Ectodermal cell (in vitro differentiated cells): ENCODE results near the gene GGT1.

Experiments
- H3K27ac ChIP-seq: 2 replicates; pipeline ENCODE4 v1.7.0; 2013; ENCODE audit warnings: mild to moderate bottlenecking, low read depth, low read length; ENCODE audit not compliant: insufficient read depth, poor library complexity, severe bottlenecking
- H3K27me3 ChIP-seq: 2 replicates; pipeline ENCODE4 v1.7.0; 2013; ENCODE audit warnings: mild to moderate bottlenecking, low read length; ENCODE audit not compliant: insufficient read depth, control insufficient read depth, poor library complexity, severe bottlenecking
- H3K36me3 ChIP-seq: one replicate; pipeline ENCODE4 v1.7.0; 2013; ENCODE audit warnings: low read length; ENCODE audit not compliant: control insufficient read depth, insufficient read depth
- H3K4me1 ChIP-seq: one replicate; pipeline ENCODE4 v1.7.0; 2013; ENCODE audit warnings: low read length; ENCODE audit not compliant: control insufficient read depth, insufficient read depth
- H3K4me3 ChIP-seq: 2 replicates; pipeline ENCODE4 v1.7.0; 2013; ENCODE audit warnings: low read depth, low read length, control low read depth; ENCODE audit not compliant: insufficient read depth
- H3K9me3 ChIP-seq: 2 replicates; pipeline ENCODE4 v1.7.0; 2013; ENCODE audit warnings: mild to moderate bottlenecking, low read length, moderate library complexity; ENCODE audit not compliant: control insufficient read depth
- WGBS, 2 experiments: methylation state at CpG; one replicate each; pipeline ENCODE4 v1.1.7; 2013; ENCODE audit warnings: missing lambda C conversion rate in 2 of 2; 5-methylcytosine and 5-hydroxymethylcytosine counted together

Gene GGT1

DNA sequence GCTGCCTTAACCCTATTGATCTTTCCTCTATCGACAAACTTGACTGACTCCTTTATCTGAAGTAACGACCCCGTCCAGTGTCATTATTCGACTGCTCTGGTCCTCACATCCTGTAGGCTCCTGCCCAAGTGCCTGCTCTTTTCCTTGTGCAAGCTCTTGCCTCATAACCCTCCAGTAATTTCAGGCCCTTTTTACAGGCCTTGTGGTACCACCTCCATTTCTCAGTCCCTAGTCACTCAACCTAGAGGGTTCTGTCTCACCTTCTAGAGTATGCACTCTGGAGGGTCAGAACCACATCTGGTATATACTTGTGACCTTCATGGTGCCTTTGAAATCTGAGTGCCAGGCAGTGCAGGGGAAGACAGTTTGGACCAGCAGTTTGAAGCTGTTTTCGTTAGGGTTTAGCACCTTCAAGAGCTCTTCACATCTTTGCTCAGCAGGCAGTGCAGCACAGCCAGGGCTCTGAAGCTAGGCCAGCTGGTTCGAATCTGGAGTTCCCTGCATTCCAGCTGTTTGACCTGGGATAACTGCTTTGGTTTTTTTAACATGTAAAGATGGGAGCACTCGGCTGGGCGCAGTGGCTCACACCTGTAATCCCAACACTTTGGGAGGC, 36.0 kb upstream of the GGT1 start:
- no peaks in the 10 kb centered on the region for H3K9me3 ChIP-seq
- H3K36me3 ChIP-seq = peaks cover 15% of the 10 kb centered on the region
- 92 to 93% methylated on average over 8 of the region's 8 CpGs for WGBS, 2 experiments
- no peaks in the 10 kb centered on the region for H3K27me3 ChIP-seq
- H3K4me3 ChIP-seq = no peak overlapping the region
- H3K27ac ChIP-seq = no peak overlapping the region
- no peaks in the 10 kb centered on the region for H3K4me1 ChIP-seq

DNA sequence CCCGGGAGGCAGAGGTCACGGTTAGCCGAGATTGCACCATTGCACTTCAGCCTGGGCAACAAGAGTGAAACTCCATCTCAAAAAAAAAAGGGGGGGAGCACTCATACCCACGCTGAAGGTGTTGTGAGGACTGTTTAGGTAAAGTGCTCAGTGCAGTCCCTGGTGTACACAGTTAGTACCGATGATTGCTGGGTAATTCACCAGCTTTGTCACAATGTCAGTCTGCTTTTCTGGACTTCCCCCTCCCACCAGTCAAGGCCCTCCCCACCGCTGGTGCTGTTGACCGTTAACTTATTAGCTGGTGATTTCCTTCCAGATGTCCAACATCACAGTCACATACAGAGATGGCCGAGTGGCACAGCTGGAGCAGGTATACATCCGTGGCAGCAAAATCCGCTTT, 35.3 kb upstream of the GGT1 start:
- no peaks in the 10 kb centered on the region for H3K9me3 ChIP-seq
- no peaks in the 10 kb centered on the region for H3K27me3 ChIP-seq
- H3K4me3 ChIP-seq = no peak overlapping the region
- WGBS, 2 experiments = 93 to 97% methylated on average over 10 of the region's 10 CpGs
- no peak overlapping the region for H3K27ac ChIP-seq
- H3K4me1 ChIP-seq = no peaks in the 10 kb centered on the region
- peaks cover 22% of the 10 kb centered on the region for H3K36me3 ChIP-seq

DNA sequence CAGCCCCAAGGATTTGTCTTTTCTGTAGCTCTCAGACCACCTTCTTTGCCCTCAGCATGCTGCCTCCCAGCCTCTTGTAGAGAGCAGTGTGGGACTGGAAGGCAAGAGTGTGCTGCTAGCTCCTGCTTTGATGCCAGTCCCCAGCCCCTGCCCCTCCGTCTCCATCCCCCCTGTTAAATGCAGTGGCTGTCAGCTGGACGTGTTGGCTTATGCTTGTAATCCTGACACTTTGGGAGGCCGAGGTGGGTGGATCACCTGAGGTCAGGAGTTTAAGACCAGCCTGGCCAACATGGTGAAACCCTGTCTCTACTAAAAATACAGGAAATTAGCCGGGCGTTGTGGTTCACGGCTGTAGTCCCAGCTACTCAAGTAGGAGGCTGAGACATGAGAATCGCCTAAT, 31.7 kb upstream of the GGT1 start:
- no peak overlapping the region for H3K27ac ChIP-seq
- H3K36me3 ChIP-seq = peaks cover 43% of the 10 kb centered on the region
- H3K9me3 ChIP-seq = no peaks in the 10 kb centered on the region
- H3K4me3 ChIP-seq = no peak overlapping the region
- H3K27me3 ChIP-seq = no peaks in the 10 kb centered on the region
- H3K4me1 ChIP-seq = no peaks in the 10 kb centered on the region
- WGBS, 2 experiments = 92 to 96% methylated on average over 7 of the region's 7 CpGs

DNA sequence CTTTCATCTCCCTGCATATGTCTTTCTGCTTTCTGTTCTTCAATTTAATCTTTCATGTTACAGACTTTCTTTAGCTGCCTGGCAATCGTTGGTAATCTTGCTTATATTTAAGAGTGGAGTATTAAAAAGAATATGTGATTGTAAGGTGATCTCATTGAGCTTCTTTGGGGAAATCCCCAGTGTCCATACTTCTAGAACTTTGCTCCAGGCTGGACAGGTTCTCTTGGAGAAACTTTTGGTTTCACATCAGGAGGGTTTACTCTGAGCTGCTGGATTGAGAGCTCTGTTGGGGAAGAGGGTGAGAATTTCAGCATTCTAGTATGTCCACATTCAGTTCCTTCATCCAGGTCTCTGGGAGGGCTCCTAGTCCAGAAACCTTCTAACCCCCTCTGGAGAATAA, 26.2 kb upstream of the GGT1 start:
- 91 to 100% methylated on average over 1 of the region's 1 CpG for WGBS, 2 experiments
- no peaks in the 10 kb centered on the region for H3K9me3 ChIP-seq
- no peak overlapping the region for H3K27ac ChIP-seq
- H3K36me3 ChIP-seq = peaks cover 29% of the 10 kb centered on the region
- no peaks in the 10 kb centered on the region for H3K4me1 ChIP-seq
- H3K4me3 ChIP-seq = no peak overlapping the region
- H3K27me3 ChIP-seq = no peaks in the 10 kb centered on the region

DNA sequence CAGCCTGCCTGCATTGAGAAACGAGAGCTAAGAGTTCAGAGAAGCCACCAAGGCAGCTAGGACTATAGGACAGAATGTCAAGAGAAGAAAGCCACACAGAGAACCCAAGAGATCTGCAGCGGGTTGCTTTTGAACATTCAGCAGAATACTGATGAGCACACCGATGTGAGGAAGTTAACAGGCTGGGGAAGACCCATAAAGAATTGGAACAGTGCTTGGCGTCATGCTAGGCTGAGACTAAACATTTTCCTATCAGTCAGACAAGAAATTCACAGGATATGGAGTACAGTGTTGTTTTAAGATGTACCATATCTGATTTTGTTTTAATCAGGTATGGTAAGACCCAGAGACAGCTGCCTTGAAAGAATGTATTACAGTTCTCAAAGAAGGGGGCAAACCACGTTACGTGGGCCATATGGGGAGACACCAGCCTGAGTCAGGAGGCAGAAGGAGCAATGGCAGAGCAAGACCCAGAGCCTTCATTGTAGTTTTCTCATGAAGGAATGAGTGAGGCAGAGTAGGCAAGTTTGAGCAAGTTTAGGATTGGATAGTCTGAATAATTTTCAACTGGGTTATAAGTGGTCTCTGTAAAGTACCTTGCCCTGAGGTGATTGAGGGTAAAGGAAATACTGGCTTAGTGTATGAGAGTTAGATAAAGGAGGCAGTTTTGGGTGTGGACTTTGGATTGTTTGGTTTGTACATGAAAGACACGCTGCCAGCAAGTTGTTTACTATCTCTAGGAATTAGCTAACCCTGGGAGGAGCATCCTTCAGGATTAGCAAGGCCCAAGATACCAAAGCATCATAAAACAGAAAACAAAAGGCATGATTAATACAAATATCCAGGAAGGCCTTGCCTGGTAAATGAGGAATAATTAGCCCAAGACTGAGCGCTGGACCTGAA, 24.4 kb upstream of the GGT1 start:
- H3K27me3 ChIP-seq = no peaks in the 10 kb centered on the region
- H3K4me3 ChIP-seq = no peak overlapping the region
- H3K9me3 ChIP-seq = no peaks in the 10 kb centered on the region
- WGBS, 2 experiments = 95% methylated on average over 8 of the region's 8 CpGs
- H3K27ac ChIP-seq = no peak overlapping the region
- H3K36me3 ChIP-seq = peaks cover 15% of the 10 kb centered on the region
- no peaks in the 10 kb centered on the region for H3K4me1 ChIP-seq

DNA sequence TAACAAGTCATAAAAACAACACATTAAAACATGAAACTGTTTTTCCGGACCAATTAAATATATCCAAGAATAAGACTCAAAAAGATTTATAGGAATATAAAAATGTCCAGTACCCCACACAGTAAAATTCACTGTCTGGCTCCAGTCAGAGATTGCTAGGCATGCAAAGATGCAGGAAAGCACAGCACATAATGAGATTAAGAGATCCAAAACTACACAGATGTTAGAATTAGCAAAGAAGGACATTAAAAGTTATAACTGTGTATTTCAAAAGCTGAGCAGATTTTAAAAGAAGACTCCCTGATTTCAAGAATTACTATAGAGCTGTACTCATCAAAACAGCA, 23.8 kb upstream of the GGT1 start:
- Histone ChIP-seq H3K27me3 (no peaks in the 10 kb centered on the region), H3K4me1 (no peaks in the 10 kb centered on the region), H3K4me3 (no peak overlapping the region), H3K27ac (no peak overlapping the region), H3K36me3 (peaks cover 9% of the 10 kb centered on the region), H3K9me3 (no peaks in the 10 kb centered on the region)
- 100% methylated on average over 1 of the region's 1 CpG; no CpG with 5 or more reads in 1 of the 2 experiments for WGBS, 2 experiments

DNA sequence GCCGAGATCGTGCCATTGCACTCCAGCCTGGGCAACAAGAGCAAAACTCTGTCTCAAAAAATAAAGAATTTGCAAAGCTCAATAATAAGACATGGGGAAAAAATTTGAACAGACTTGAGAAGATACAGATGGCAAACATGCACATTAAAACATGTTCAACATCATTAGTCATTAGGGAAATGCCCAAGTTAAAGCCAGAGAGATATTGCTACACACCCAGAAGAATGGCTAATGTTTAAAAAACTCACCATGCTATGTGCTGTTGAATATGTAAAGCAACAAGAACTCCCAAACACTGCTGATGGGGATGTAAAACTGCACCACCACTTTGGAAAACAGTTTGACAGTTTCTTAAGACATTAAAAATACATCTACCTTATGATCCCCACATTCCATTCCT, 22.7 kb upstream of the GGT1 start:
- no peak overlapping the region for H3K27ac ChIP-seq
- H3K4me3 ChIP-seq = no peak overlapping the region
- no peaks in the 10 kb centered on the region for H3K36me3 ChIP-seq
- H3K4me1 ChIP-seq = no peaks in the 10 kb centered on the region
- no peaks in the 10 kb centered on the region for H3K9me3 ChIP-seq
- H3K27me3 ChIP-seq = no peaks in the 10 kb centered on the region
- 77% methylated on average over 2 of the region's 2 CpGs for WGBS, 2 experiments

DNA sequence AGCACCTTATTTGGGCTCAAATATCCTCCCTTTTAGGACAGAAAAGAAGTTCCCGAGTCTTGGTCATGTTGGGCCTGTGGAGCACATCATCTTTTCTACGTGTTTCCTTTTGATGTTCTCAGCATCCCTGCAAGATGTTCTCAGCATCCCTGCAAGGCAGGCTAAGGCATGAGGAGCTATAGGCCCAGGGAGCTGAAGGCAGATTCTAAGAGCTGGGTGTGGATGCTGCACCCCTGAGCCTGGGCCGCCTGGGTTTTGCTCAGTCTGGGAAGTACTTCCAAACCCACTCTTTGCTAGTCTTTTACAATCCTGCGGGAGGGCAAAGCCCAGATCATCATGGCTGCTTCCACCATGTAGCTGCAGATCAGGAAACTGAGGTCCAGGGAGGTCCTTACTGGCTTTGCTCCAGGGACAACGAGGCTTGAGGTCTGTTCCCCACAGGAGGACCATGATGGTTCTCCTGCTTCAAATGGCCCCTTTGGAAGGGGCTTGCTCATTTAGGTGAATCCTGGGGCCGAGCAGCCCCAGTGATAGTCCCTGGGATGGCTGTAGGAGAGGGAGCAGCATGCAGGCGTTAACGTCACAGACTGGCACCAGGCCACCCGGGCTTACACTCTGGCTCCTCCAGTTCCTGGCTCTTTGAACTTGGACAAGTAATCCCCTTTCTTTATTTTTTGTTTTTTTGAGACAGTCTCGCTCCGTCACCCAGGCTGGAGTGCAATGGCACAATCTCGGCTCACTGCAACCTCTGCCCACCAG, 20.8 kb upstream of the GGT1 start:
- no peak overlapping the region for H3K4me3 ChIP-seq
- no peaks in the 10 kb centered on the region for H3K4me1 ChIP-seq
- no peaks in the 10 kb centered on the region for H3K36me3 ChIP-seq
- no peaks in the 10 kb centered on the region for H3K27me3 ChIP-seq
- H3K9me3 ChIP-seq = no peaks in the 10 kb centered on the region
- H3K27ac ChIP-seq = no peak overlapping the region
- 93 to 96% methylated on average over 12 of the region's 12 CpGs for WGBS, 2 experiments

DNA sequence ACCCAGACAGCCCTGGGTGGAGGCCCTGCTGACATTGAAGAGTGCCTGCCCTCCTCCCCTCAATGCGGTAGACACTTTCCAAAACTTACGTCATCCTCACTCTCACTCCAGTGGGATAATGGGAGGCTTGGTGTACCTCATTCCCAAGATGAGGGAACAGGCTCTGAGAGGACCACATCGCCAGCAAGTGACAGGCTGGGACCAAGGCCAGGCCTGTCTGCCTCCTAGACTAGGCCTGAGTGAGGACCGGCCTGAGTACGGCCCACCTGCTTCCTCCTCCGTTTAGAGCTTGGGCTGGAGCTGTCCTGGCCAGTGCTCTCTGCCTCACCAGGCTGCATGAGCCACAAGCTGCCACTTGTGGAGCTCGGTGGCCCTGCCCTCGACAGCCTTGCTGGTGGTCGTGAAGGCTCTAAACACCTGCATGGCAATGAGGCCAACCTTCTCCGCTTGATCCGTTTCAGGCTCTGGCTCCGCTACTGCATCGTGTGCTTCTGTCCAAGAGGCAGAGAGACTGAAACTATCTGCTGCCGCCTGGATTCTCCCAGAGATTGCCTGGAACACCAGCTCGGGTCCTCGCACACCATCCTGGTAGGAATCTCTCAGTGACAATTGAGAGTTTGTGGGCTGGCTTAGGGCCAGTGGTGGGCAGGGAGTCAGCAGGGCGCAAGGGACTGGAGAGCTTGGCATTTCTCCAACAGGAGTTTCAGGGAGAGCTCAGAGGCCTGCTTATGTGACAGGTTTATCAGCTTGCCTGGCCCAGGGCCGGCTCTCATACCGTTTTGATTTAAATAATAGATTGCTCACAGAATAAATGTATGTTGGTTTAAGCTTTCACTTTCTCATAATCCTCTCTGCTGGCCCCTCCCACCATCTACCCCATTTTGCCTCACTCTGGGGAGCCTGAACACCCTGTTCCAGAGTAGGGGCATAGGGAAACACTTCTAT, 19.5 kb upstream of the GGT1 start:
- no peak overlapping the region for H3K4me3 ChIP-seq
- no peak overlapping the region for H3K27ac ChIP-seq
- WGBS, 2 experiments = 86 to 87% methylated on average over 18 to 19 of the region's 19 CpGs
- no peaks in the 10 kb centered on the region for H3K9me3 ChIP-seq
- no peaks in the 10 kb centered on the region for H3K4me1 ChIP-seq
- H3K27me3 ChIP-seq = no peaks in the 10 kb centered on the region
- H3K36me3 ChIP-seq = no peaks in the 10 kb centered on the region
